SH-SY5Y (cell line): ENCODE data around the gene RGL4.

Experiments used
- GATA2 ChIP-seq: IDR thresholded peaks from 2 replicates; pipeline ENCODE4 v1.6.1; 2011; ENCODE audit warnings: mild to moderate bottlenecking, low read depth, low read length
- GATA3 ChIP-seq: IDR thresholded peaks from 2 replicates; pipeline ENCODE4 v1.6.1; 2011; ENCODE audit warnings: low read depth, mild to moderate bottlenecking, low read length, moderate library complexity

Gene RGL4

DNA sequence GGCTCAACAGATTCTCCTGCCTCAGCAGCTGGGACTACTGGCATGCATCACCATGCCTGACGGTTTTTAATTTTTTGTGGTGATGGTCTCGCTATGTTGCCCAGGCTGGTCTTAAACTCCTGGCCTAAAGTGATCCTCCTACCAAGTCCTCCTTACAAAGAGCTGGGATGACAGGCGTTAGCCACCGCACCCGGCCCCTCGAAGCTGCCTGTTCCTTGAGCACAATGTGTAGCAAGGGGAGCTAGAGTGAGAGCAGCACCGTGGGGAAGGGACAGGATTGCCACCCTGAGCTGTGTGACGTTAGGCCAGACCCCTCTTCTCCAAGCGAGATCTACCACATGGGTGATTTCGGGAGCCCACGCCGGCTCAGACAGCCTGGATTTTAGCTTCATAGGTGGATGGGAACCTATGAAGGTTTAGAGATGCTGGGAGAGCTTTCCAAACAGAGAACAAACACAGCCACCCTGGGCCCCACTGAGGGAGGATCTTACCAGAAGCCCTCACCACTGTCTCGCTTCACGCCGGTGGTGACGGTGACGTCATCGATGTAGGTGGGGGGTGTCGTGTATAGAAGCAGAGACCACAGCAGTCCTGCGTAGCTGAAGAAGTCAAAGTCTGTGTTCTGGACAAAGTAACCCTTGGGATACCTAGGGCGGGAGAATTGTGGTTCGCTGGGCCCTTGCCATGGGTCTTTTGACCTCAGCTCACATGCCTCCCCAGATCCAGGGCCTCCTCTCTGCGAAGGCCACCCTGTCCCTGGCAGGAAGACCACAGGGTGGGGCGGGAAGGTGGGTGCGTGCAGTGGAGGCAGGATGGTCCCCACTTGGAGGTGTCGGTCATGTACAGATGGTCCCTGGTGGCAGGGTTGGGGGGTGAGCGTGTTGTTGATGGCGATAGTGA, 23.1 kb downstream of the RGL4 start:
- TF ChIP-seq GATA3 (no peak), GATA2 (no peak)

DNA sequence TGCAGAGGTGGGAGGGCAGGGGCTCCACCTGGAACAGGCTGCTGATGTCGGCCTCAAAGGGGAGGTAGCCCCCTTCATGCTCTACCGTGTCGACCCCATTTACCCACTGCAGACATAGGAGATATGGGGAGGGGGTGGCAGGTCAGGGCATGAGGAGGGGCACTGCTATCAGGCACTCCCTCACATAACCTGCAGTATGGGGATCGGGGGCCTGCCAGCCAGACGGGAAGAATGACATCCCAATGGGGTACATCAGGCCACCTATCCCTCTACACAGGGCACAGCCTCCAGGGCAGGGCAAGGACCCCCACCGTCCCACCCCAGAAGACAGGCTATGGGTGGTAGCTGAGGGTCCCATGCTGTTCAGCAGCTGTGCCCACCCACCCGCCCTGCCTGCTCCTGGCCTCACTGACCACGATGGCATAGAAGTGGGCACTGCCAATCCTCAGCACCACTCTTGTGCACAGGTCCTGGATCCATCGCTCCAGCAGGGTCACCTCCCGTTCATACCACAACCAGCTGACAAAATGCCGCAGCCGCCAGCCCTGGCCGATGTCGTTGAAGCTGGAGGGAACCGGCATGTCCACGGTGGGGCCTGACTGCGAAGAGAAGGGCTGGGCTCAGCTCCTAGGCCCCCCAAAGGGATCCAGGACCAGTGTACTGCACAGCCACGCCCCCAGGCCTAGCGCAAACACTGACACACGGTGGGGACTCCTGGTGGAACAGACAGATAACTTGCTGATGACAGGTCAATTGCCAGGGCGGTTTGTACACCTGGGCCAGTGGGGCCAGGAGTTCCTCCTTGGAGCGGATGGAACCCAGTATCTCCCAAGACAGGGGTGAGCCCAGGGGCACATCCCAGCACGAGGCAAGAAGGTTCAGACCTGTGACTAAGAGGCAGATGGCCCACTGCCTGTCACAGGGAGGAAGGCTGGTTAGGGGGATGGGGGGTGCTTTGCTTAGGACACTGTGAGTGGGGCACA, 24.1 kb downstream of the RGL4 start:
- no peak for TF ChIP-seq GATA3
- no peak for TF ChIP-seq GATA2

DNA sequence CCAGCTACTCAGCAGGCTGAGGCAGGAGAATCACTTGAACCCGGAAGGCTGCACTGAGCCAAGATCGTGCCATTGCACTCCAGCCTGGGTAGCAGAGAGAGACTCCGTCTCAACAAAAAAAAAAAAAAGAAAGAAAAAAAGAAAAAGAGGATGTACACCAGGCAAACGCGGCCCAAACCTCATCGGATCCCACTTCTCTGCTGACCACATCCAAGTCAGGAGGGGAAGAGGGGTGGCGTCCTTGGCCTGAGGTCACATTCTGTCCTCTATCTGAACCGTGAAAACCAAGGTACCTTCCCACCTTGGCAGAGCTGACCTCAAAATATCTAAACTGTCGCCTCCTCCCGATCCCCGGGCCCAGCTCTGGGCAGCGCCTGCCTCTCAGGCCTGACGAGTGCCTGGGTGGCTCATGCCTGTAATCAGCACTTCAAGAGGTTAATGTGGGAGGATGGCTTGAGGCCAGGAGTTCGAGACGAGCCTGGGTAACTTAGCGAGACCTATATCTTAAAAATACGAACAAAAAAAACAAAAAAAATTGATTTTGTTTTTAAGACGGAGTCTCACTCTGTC, 25.1 kb downstream of the RGL4 start:
- TF ChIP-seq GATA3: no peak
- no peak for TF ChIP-seq GATA2

DNA sequence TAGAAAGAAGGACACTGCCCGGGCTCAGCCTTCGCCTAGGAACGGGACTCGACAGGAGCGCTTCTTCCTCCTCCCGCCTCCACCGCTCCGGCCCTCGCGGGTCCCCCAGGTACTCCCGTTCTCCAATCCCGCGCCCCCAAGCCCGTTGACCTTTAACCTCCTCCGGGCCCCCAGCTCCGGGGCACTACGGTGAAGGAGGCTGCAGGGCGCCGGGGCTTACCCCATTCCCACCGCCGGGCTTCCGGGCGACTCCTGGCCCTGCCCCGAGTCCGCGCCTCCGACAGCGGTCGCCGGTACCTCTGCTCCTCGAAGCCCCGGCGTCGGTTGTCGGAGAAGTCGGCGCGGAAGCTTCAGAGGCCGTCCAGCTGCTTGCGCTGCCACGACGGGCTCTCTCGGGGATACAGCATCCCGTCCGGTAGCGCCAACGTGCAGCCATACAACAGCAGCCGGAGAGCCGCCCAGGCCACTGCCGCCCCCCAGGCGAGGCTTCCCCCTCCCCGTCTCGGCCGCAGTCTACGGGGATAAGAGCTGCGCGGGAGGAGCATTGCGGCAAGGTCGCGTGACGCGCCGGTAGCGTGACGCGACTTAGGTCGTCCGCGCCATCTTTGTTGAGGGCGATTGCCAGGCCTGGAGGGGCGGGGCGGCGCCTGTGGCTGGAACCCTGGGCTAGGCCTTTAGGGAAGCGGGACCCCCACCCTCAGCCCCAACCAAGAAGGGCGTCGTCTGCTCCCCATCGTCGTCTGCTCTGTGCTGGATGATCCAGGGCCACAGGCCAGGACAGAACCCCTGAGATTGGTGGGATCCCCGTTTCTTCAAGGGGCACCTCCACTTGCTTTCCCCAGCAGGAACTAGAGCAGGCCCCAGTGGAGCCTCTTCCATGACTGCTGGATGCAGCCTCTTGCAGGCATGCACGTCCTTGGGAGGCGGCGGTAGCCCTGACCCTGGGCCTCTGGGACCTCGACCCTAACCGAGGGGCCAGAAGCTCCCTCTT, 26.3 kb downstream of the RGL4 start:
- TF ChIP-seq GATA3: no peak
- no peak; the same call in 1 of the 2 replicates for TF ChIP-seq GATA2

DNA sequence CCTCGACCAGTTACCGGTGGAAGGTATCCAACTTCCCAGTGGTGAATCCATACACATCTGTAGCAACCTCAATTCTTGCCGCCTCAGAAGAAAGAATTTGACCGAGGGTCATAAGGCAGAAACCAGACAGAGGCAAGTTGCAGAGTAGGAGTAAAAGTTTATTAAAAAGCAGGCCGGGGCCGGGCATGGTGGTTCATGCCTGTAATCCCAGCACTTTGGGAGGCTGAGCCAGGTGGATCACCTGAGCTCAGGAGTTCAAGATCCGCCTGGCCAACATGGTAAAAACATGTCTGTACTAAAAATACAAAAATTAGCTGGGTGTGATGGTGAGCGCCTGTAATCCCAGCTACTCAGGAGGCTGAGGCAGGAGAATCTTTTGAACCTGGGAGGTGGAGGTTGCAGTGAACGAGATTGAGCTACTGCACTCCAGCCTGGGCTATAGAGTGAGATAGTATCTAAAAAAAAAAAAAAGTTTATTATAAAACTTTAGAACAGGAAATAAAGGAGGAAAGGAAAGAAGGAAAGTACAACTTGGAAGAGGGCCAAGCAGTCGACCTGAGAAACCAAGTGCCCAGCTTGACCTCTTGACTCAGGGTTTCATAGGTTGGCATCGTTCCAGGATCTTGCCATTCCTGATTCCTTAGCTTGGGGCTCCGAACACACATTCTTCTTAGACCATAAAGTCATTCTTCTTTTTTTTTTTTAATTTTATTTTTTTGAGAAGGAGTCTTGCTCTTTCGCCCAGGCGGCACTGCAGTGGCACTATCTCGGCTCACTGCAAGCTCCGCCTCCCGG, 27.8 kb downstream of the RGL4 start:
- no peak for TF ChIP-seq GATA3
- TF ChIP-seq GATA2: no peak

DNA sequence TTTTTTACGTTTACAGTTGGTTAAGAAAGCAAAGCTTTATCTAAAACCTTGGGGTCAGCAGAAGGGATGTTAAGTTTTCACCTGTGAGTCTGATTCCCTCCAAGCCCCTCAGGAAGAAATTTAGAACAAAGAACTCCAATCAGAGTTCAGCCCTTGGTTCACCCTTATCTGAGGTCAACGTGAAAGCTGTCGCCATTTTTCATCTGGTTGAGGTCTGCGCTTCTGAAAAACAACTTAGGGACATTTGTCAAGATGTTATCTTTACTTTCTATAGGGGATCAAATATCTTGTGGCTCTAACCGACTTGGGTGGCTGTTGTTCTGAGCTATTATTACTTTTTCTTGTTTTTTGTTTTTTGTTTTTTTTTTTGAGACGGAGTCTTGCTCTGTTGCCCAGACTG, 30.0 kb downstream of the RGL4 start:
- TF ChIP-seq GATA2: no peak
- TF ChIP-seq GATA3: no peak

DNA sequence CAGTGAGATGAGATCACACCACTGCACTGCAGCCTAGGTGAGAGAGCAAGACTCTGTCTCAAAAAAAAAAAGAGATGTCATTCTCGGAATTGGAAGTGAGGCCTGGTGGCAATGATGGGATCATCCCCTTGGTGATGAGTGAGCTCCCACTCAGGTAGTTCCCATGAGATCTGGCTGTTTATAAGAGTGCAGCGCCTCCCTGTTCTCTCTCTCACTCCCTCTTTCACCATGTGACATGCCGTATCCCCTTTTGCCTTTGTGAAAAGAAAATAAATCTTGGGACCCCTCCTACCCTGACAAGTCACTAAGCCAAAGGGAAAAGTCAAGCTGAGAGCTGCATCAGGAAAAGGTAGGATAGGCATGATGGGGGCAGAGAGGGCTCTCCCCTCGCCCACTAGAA, 31.3 kb downstream of the RGL4 start:
- no peak for TF ChIP-seq GATA3
- no peak for TF ChIP-seq GATA2

DNA sequence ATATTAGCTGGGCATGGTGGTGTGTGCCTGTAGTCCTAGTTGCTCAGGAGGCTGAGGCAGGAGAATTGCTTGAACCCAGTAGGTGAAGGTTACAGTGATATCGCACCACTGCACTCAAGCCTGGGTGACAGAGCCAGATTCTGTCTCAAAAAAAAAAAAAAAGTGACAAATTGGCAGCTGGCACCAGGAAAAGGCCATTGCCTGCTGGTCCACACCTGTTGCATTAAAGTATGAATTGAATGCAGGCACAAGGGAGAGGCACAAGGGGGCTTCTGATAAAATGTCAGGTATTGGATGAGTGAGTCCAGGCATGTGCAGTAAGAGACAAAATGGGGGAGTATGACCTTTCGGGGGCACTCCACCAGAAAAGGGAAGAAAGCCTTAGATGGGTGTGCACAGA, 31.9 kb downstream of the RGL4 start:
- TF ChIP-seq GATA3 (no peak), GATA2 (no peak)

DNA sequence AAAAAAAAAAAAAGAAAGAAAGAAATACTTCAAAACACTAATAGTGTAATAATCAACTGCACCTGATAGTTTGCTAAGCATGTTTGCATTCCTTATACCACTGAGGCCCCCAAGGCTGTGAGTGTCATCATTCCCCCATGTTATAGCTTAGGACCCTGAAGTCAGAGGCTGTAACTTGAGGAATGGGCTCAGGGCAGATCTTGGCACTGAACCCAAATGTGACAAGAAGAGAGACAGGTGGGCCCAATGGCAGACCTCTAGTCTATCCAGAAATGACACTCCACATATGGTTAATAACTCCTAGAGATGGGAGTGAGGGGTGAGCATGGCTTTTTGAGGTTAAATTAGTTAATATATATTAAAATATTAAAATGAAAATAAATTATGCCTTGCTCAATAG, 46.9 kb downstream of the RGL4 start:
- no peak for TF ChIP-seq GATA2
- TF ChIP-seq GATA3: no peak

DNA sequence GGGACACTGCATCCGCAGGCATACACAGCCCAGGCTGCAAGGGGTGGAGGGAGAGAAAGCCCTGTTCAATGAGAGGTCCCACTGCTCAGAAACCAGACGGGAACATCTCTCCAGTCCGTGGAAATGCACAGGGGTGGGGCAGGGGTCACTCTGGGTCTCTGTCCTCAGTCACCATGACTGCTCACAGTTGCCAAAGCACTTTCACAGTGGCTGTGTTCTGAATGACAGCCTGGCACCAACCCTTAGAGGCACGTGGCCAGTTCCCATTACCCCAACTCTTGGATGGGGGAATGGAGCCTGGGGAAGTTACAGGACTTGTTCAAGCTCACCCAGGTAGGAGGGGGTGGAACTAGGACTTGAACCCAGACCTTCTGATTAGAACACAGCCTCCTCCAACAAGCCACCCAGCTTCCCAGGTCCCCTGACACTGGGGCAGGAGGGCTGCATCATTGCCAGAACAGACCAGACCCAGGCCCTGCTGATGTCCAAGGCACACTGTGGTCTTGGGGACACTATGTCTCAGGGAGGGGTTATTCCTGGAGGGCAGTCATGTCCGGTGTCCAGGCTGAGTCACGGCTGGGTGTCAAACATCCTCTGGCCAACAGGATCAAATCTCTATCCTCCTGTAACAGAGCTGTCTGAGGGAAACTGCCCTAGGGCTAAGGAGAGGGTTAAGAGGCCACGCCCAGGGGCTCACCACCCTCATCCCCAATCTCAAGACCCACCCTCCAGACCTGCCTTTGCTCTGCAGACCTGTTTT, 51.9 kb downstream of the RGL4 start:
- TF ChIP-seq GATA2 (no peak), GATA3 (no peak)

DNA sequence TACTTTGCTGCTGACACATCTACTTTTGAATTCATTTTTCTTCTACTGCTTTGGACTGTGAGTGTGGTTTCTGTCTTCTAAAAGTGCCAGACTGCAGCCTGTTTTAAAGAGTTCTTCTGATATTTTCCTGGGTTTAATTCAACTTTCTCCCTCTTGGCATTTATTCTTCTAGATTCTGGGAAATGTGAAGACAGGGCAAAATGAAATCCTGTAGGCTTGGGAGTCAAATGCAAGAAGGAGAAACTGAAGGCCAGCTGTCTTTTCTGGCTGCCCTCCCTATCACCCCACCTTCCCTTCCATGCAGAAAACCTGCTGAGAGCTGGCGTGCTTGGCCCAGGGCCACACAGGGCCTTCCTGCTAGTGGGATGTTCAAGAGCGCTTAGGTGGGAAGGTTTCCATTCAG, 52.5 kb downstream of the RGL4 start:
- TF ChIP-seq GATA2: no peak
- TF ChIP-seq GATA3: no peak

DNA sequence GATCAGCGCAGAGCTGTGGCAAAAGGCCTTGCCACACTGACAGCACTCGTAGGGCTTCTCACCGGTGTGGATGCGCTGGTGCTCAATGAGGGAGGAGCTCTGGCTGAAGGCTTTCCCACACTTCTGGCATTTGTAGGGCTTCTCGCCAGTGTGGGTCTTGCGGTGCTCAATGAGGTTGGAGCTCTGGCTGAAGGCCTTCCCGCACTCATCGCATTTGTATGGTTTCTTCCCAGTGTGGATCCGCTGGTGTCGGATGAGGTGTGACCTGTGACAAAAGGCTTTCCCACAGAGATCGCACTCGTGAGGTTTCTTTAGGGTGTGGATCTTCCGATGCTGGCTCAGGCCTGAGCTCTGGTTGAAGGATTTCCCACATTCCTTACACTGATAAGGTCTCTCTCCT, 53.2 kb downstream of the RGL4 start:
- TF ChIP-seq GATA3 (no peak), GATA2 (no peak)
